Natural killer cell treated with Interleukin-12 subunit alpha and Interleukin-12 subunit beta and Interleukin-15 and Interleukin-18, amount 100 ng/mL, for 72 hours (primary cell): ENCODE measurements around the gene FGF22. TPM values are rescaled to one million over a fixed set of nuclear protein-coding genes. Genes with fewer than 3 reads are reported as not detected.
"Not testable (repeated sequence)": the region's sequence is repeated elsewhere in the genome, so short reads cannot be mapped to it uniquely, and the experiment has no call there.

Experiments
- ATAC-seq, 2 donors: fragments of 150-1000 bp; cut with Tn5 transposase in 1 of 2; sonication (Bioruptor Pico), chemical (Tn5 transposase) in 1 of 2; 2 replicates each; pipeline ENCODE4 v1.10.0; 2021
- DNase-seq: peaks from one replicate; pipeline ENCODE4 v3.0.0; 2022; ENCODE audit warnings: low spot score
- H3K27ac Mint-ChIP-seq, 2 donors: 1 replicate in 1 of 2; 2 replicates in 1 of 2; pipeline ENCODE4 v1.8.0; 2022; ENCODE audit warnings: mixed read lengths in 2 of 2, mild to moderate bottlenecking in 1 of 2, moderate library complexity in 1 of 2
- H3K27me3 Mint-ChIP-seq, 2 donors: 1 replicate in 1 of 2; 2 replicates in 1 of 2; pipeline ENCODE4 v1.8.0; 2022; ENCODE audit warnings: mixed read lengths in 2 of 2
- H3K36me3 Mint-ChIP-seq: one replicate; pipeline ENCODE4 v1.8.0; 2022; ENCODE audit warnings: mixed read lengths
- H3K4me1 Mint-ChIP-seq, 2 donors: 1 replicate in 1 of 2; 2 replicates in 1 of 2; pipeline ENCODE4 v1.8.0; 2022; ENCODE audit warnings: low read depth in 2 of 2, mixed read lengths in 2 of 2, mild to moderate bottlenecking in 1 of 2
- H3K4me3 Mint-ChIP-seq: one replicate; pipeline ENCODE4 v1.8.0; 2022; ENCODE audit warnings: mixed read lengths
- H3K9me3 Mint-ChIP-seq: 2 replicates; pipeline ENCODE4 v1.8.0; 2022; ENCODE audit warnings: mixed read lengths
- total RNA-seq, 2 donors: library from RNA; stranded (reverse); gene quantifications; one replicate each; pipeline ENCODE4 v1.2.3, GENCODE V29; 2022

Gene FGF22
- total RNA-seq, 2 donors from 2014 or later: not detected

DNA sequence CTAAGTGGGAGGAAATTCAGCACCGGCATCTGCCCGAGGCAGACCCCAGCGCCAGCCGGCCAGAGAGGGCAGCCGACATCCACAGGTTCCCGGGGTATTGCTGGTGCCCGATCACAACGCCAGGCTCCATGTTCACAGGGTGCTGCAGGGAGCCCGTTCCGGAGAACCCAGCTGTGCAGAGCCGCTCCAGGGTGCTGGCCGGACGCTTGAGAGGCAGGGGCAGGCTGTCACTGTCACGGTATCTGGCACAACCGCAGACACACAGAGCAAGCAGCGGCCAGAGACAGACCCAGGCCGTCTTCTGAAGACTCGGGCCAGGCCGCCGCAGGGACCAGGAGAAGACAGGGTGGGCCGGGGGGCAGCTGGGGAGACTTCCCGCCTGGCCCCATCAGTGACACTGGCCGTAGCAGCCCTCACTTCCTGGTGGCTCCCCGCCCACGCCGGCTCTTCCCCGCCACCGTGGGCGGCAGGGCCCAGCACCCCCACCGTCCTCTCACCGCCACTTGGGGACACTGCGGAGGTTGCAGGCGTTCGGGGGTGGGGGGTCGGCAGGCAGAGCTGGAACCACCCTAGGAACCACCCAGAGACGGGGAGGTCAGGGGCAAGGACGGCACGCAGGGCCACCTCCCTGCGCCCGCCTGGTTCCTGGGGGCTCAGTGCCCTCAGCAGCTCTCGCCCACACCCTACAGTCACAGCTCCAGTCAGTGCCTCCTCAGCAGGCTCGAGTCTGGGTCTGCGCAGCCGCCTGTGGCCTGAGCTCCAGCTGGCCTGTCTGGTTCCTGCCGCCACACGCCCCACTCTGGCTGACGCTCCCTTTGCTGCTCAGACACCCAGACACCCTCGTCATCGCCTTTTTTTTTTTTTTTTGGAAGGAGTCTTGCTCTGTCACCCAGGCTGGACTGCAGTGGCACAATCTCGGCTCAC lies 19.5 kb downstream of the FGF22 start:
- Mint-ChIP-seq H3K27me3 (no peaks in the 10 kb centered on the region), H3K4me3 (peak overlapping the region; percentile 86), H3K36me3 (no peaks in the 10 kb centered on the region), H3K27ac (peak overlapping the region; percentile 94 to 95), H3K4me1 (peaks cover 54 to 57% of the 10 kb centered on the region in 2 donors), H3K9me3 (no peaks in the 10 kb centered on the region)
- ATAC-seq (peak; percentile 67 to 75), DNase-seq (peak; percentile 89)

DNA sequence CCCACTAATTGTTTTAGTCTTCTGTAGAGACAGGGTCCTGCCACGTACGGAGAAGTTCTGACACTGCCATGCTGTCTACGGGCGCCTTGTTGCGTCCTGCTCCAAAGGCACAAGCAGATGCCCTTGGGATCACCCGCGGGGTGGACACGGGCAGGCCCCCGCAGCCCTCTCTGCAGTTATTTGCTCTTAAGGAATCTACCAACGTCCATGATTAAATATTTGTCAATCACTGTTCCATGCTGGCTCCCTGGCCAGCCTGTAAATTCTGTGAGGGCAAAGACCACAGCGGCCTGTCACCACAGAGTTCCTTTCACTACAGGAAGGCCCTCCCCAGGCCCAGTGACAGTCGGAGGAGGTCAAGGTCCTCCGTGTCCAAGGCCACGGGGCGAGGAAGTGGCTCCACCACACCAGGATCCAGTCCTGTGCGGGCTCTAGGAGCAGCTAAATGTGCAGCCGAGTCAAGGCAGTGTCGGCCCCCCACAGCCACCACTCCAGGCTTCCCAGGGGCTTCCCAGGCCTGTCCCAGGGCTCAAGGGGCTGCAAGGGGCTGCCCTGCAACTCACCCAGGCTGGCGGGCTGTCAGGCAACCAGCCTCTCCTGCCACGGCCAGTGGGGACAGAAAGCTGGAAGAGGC lies 21.2 kb downstream of the FGF22 start:
- H3K4me1 Mint-ChIP-seq: peaks cover 41 to 47% of the 10 kb centered on the region in 2 donors
- H3K4me3 Mint-ChIP-seq: peak overlapping the region; percentile 86
- peak overlapping the region; percentile 94 to 95 for H3K27ac Mint-ChIP-seq
- ATAC-seq (no peak), DNase-seq (no peak)
- no peaks in the 10 kb centered on the region for H3K36me3 Mint-ChIP-seq
- H3K9me3 Mint-ChIP-seq: no peaks in the 10 kb centered on the region
- H3K27me3 Mint-ChIP-seq: no peaks in the 10 kb centered on the region

DNA sequence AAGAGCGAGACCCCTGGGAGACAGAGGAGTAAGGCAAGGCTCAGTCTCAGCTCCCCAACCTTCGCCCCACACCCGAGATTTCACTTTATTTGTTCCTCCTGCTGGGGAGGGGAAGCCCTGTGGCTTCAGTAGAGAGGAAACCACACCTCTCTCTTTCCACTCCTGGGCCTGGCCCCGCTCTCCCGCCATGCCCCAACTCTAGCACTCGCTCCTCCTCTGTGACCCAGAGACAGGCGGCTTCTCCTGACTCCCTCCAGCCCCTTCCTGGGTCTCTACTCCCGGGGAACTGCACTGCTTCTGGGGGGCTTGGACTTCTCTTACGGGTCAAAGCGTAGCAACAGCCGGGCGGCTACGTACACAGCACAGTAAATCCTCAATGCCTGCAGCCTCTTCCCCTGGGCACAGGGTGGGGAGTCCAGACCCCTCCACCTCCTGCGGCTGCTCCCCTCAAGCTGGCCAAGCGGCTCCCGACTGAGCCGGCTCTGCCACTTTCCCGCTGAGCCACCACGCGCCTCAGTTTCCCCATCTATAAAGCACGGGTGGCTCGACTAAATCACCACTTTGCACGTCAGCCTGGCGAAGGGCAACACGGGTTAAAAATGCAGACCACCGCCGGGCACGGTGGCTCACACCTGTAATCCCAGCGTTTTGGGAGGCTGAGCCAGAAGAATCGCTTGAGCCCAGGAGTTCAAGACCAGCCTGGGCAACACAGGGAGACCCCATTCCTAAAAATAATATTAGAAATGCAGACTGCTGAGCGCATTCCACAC lies 21.9 kb downstream of the FGF22 start:
- peak overlapping the region; percentile 94 to 95 for H3K27ac Mint-ChIP-seq
- no peaks in the 10 kb centered on the region for H3K36me3 Mint-ChIP-seq
- H3K4me3 Mint-ChIP-seq: peak overlapping the region; percentile 86
- ATAC-seq (peak; percentile 45 to 51), DNase-seq (peak; percentile 80)
- H3K4me1 Mint-ChIP-seq: peaks cover 35 to 41% of the 10 kb centered on the region in 2 donors
- H3K27me3 Mint-ChIP-seq: no peaks in the 10 kb centered on the region
- H3K9me3 Mint-ChIP-seq: no peaks in the 10 kb centered on the region

DNA sequence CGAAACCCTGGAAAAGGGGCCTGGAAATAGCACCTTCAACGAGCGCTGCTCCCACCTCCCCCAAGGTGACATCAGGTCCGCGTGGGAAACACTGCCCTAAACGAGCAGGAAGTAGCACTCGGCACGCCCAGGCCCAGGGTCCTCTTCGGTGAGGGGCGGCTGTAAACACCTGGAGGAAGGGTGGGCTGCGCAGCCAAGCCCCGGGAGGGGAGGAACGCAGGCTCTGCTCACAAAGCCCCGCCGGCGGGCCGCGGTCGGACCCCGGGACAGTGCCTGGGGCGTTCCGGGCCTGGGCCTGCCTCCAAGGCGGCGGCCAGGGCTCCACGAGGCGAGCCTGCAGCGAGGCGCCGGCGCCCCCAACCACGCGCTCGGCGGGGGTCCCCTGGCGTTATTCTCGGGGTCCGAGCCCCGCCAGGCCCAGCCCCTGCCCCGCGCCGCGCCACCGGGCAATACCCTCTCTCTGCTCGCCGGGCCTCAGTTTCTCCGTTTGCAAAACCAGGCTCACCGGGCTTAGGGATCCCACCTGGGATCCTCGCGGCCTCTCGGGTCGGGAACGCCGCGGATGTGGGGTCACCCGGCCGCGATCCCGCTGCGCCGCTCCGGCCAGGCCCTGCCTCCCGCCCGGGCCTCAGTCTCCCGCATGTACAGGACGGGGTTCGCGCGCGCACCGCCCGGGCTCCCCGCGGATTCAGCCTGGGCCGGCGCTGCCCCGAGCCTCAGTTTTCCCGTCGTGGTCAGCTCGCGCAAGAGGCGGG lies 22.7 kb downstream of the FGF22 start:
- peak overlapping the region; percentile 86 for H3K4me3 Mint-ChIP-seq
- ATAC-seq (peak in 1 of 2 donors; percentile 42), DNase-seq (peak; percentile 80)
- peaks cover 35 to 37% of the 10 kb centered on the region in 2 donors for H3K4me1 Mint-ChIP-seq
- H3K36me3 Mint-ChIP-seq: no peaks in the 10 kb centered on the region
- H3K9me3 Mint-ChIP-seq: no peaks in the 10 kb centered on the region
- H3K27me3 Mint-ChIP-seq: no peaks in the 10 kb centered on the region
- H3K27ac Mint-ChIP-seq: peak overlapping the region; percentile 94 to 95

DNA sequence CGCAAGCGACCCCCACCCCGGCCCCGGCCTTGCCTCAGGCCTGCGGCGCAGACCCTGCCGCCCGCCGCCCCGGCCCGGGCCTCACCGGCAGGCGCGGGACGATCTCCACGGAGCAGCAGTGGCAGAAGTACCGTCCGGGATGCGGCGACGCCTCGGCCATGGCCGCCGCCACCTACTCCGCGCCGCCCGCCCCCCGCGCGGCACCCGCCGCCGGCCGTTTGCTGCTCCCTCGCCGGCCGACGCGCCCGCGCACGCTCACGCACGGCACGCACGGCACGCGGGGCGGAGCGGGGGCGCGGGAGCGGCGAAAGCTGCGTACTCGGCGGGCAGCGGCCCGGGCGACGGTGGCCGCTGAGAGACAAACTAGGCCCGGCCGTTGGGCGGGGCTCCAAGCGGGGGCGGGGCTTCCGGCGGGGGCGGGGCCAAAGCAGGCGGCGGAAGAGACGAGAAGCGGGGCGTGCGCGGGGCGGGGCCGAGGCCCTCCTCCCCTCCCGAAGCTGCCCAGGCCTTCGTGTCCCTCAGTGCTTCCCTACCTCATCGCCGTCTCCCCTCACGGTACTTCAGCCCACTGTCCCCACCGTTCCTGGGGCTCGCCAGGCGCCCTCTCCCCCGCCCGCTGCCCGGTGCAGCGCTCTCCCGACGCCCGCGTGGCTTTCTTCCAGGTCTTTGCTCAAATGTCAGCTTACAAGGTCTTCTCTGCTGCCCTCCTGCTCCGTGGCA lies 23.4 kb downstream of the FGF22 start, which contains the start of gene RNF126:
Gene RNF126, minus strand, starts transcription at position 253 of the 720 bp plus-strand sequence. Its CDS starts 93 bp downstream, at position 160.
- ATAC-seq (peak; percentile 79 to 87), DNase-seq (peak; percentile 93)
- Mint-ChIP-seq H3K27me3 (no peaks in the 10 kb centered on the region), H3K4me3 (peak within 1 kb of the TSS; percentile 86), H3K9me3 (no peaks in the 10 kb centered on the region), H3K27ac (peak within 1 kb of the TSS; percentile 94 to 95), H3K36me3 (no peaks in the 10 kb centered on the region), H3K4me1 (peaks cover 35% of the 10 kb centered on the region in 2 donors)

DNA sequence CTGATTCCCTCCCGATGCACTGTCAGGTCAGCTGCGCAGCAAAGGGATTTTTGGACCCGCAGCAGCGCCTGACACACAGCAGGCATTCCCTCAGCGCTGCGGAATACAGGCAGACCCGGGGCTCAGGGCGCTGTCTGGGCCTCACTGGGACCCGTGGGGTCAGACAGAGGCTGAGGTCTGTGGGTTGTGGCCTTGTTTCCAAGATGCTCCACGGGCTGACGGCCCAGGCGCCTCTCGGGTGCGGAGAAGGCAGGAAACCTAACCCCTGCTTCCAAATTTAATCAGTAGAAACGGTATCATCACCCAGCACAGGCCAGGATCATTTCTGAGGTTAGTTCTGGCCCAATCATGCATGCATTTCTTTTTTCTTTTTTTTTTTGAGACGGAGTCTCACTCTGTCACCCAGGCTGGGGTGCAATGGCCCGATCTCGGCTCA lies 24.0 kb downstream of the FGF22 start:
- no peak for DNase-seq
- no peaks in the 10 kb centered on the region for H3K9me3 Mint-ChIP-seq
- no peak for ATAC-seq
- H3K4me3 Mint-ChIP-seq: peak overlapping the region; percentile 86
- peaks cover 32 to 34% of the 10 kb centered on the region in 2 donors for H3K4me1 Mint-ChIP-seq
- H3K27me3 Mint-ChIP-seq: no peaks in the 10 kb centered on the region
- H3K36me3 Mint-ChIP-seq: no peaks in the 10 kb centered on the region
- H3K27ac Mint-ChIP-seq: peak overlapping the region; percentile 82 to 88

DNA sequence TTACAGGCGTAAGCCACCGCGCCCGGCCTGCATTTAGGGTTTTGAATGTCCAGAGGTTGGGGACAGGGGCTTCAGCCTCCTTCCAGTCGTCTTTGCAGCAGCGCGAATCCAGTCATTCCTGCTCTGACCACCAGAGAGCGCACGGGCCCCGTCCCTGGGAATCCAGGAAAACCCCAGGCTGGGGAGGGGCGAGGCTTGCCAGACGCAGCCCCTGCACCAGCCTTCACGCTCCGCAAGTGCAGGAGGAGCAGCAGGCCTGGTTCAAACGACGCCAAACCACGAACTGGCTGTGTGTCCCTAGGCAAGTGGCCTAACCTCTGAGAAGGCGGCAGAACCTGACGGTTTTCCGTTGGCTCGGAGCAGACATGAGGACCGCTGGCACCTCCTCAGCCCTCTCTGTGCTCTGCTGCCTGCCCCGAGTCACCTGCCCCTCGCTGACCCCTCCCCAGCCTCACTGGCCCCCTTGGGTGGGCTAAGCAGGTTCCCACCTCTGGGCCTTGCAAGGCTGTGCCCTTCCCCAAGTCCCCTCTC lies 25.3 kb downstream of the FGF22 start:
- Mint-ChIP-seq H3K36me3 (no peaks in the 10 kb centered on the region), H3K27me3 (peaks cover 0 to 3% of the 10 kb centered on the region in 2 donors), H3K27ac (peak overlapping the region; percentile 65 to 82), H3K4me3 (peak overlapping the region; percentile 69), H3K4me1 (peaks cover 23% of the 10 kb centered on the region in 2 donors), H3K9me3 (no peaks in the 10 kb centered on the region)
- no peak for DNase-seq
- no peak for ATAC-seq

DNA sequence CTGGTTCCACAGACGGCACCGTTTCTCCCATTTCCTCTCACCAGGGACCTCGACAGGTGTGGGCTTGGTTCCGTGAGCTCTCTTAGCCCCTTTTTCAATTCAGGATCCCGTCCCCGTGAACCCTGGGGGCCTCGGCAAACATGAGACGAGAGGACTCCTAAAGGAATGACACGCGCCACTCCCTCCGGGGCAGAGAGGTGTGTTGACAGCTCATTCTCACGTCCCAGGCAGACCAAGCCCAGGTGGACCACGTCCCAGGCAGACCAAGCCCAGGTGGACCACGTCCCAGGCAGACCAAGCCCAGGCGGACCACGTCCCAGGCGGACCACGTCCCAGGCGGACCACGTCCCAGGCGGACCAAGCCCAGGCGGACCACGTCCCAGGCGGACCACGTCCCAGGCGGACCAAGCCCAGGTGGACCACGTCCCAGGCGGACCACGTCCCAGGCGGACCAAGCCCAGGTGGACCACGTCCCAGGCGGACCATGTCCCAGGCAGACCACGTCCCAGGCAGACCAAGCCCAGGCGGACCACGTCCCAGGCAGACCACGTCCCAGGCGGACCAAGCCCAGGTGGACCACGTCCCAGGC lies 27.4 kb downstream of the FGF22 start:
- not testable (repeated sequence) for H3K27me3 Mint-ChIP-seq, H3K36me3 Mint-ChIP-seq, H3K4me3 Mint-ChIP-seq, H3K27ac Mint-ChIP-seq, DNase-seq, H3K9me3 Mint-ChIP-seq, ATAC-seq, H3K4me1 Mint-ChIP-seq

DNA sequence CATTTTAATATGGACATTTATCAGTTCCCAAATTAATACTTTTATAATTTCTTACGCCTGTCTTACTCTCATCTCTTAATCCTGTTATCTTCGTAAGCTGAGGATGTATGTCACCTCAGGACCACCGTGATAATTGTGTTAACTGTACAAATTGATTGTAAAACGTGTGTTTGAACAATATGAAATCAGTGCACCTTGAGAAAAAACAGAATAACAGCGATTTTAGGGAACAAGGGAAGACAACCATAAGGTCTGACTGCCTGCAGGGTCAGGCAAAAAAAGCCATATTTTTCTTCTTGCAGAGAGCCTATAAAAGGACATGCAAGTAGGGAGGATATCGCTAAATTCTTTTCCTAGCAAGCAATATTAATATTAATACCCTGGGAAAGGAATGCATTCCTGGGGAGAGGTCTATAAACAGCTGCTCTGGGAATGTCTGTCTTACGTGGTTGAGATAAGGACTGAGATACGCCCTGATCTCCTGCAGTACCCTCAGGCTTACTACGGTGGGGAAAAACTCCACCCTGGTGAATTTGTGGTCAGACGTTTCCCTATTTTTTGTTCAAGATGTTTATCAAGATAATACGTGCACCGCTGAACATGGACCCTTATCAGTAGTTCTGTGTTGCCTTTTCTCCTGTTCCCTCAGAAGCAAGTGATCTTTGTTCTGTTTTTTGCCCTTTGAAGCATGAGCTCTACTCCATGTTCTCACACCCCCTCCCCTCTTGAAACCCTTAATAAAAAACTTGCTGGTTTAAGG lies 29.2 kb downstream of the FGF22 start:
- not testable (repeated sequence) for H3K27ac Mint-ChIP-seq, H3K4me3 Mint-ChIP-seq, H3K27me3 Mint-ChIP-seq, DNase-seq, H3K36me3 Mint-ChIP-seq, ATAC-seq, H3K9me3 Mint-ChIP-seq, H3K4me1 Mint-ChIP-seq

DNA sequence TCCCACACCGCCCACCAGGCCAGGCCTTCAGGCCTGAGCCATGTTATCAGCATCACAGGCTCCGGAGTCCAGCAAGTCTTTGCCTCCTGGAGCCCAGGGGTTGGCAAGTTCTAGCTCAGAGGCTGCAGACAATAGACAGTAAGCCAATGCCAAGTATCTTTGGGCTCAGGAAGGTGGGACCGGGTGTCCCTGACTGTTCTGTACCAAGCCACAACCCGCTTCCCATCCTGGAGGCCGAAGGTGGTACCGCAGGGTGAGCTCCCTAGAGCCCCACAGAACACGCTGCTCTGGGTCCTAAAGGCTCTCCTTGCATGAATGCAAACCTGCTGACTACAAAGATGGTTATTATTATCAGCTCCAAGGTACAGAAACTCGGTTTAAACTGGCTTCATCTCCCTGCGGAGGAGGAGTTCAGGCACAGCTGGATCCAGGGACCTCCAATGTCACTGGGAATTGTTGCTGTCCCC lies 31.0 kb downstream of the FGF22 start:
- Mint-ChIP-seq H3K4me1 (peaks cover 0 to 5% of the 10 kb centered on the region in 2 donors), H3K27ac (no peak overlapping the region)
- DNase-seq: no peak

DNA sequence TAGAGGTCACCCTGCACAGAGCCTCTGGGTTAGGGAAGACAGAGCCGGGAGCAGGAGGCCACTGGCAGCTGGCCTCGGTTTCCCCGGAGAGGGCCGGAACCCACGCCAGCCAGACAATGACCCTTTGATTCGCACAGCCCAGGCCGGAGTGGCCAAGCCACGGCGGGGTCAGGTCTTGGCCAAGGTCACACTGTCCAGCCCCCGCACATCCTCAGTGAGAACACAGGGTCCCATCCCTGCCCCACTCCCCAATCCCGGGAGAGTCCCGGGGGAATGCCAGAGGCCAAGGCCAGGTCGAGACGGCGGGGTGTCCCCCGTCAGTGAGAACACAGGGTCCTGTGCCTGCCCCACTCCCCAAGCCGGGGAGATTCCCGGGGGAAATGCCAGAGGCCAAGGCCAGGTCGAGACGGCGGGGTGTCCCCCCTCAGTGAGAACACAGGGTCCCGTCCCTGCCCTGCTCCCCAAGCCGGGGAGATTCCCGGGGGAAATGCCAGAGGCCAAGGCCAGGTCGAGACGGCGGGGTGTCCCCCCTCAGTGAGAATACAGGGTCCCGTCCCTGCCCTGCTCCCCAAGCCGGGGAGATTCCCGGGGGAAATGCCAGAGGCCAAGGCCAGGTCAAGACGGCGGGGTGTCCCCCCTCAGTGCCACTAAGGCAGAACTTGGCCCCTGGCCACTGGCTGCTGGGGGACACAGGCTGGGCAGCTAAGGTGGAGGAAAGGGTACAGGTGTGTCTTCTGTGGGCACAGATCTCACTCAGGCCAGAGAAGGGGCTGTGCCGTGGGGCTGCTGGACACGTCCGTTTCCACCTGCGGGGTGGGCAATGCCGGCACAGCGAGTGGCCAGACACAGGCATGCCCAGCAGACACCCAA lies 34.8 kb downstream of the FGF22 start:
- Mint-ChIP-seq H3K4me3 (no peak overlapping the region), H3K9me3 (no peaks in the 10 kb centered on the region), H3K27ac (no peak overlapping the region), H3K27me3 (peaks cover 6 to 10% of the 10 kb centered on the region in 2 donors), H3K36me3 (no peaks in the 10 kb centered on the region), H3K4me1 (peaks cover 0 to 5% of the 10 kb centered on the region in 2 donors)
- no peak for ATAC-seq
- no peak for DNase-seq

More for the DNA sequence above, 31.0 kb downstream of the FGF22 start:
- H3K4me3 Mint-ChIP-seq: no peak overlapping the region
- no peaks in the 10 kb centered on the region for H3K36me3 Mint-ChIP-seq
- H3K27me3 Mint-ChIP-seq: peaks cover 6 to 14% of the 10 kb centered on the region in 2 donors
- H3K9me3 Mint-ChIP-seq: no peaks in the 10 kb centered on the region
- ATAC-seq: no peak
